Lower leg skin (tissue), 4 donors: ENCODE measurements around the gene ATG2B. TPM values are rescaled to one million over a fixed set of nuclear protein-coding genes. Genes with fewer than 3 reads are reported as not detected.

Experiments used
- DNase-seq, 2 donors: peaks; one replicate each; pipeline ENCODE4 v3.0.0-alpha.2; 2019; ENCODE audit warnings: low spot score in 2 of 2
- H3K4me3 ChIP-seq: fragments of 200-600 bp; sonication (generic); 2 replicates; pipeline ENCODE4 v1.5.1; 2017; ENCODE audit warnings: mild to moderate bottlenecking, low read depth; ENCODE audit not compliant: poor library complexity, severe bottlenecking
- CTCF ChIP-seq, 3 donors: fragments of 450-650 bp; IDR thresholded peaks; one replicate each; pipeline ENCODE4 v1.5.1; 2016; ENCODE audit warnings: antibody characterized with exemption in 3 of 3, mild to moderate bottlenecking in 3 of 3, moderate library complexity in 2 of 3
- POLR2A ChIP-seq, 2 donors: fragments of 450-650 bp; IDR thresholded peaks; one replicate each; pipeline ENCODE4 v1.6.1; 2016 to 2017; ENCODE audit warnings: antibody characterized with exemption in 2 of 2, mild to moderate bottlenecking in 1 of 2, moderate library complexity in 1 of 2
- WGBS, 2 donors: methylation state at CpG; one replicate each; pipeline ENCODE4 v1.1.5; 2018; 5-methylcytosine and 5-hydroxymethylcytosine counted together
- intact Hi-C: fragments of 100-400 bp; cut with DNase I; formaldehyde crosslinking; loops from one replicate; pipeline ENCODE4 v1.15.0; 2023; ENCODE audit warnings: low total_unique reads
- total RNA-seq, 4 donors: library from RNA; depleted of rRNA; stranded (reverse); fragments of >200 nt; gene quantifications; one replicate each; pipeline ENCODE4 v1.1.0, GENCODE V29; 2016

Gene ATG2B
- total RNA-seq, 4 donors from 2014 or later = 23.8 to 44.8 (median 30.9) TPM

DNA sequence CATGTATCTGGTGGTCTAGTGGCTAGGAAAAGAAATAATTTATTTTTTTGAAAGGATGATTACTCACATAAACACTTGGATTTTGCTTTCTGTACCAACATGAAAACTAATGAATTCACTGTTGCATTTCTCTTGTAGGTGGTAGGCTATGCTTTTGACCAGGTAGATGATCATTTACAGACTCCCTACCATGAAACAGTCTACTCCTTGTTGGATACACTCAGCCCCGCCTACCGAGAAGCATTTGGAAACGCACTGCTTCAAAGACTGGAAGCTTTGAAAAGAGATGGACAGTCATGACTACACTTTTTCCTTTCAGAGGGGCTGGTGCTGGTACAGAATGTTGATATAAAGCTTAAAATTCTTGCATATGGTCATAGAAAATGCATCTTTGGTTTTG lies 22.2 kb upstream of the ATG2B start:
- H3K4me3 ChIP-seq = no peak overlapping the region
- TF ChIP-seq POLR2A (IDR thresholded peaks at IDR 0.05) (no peak), CTCF (IDR thresholded peaks at IDR 0.05) (no peak)
- intact Hi-C loops = no loop called here
- 91 to 93% methylated on average over 3 of the region's 3 CpGs for WGBS, 2 donors
- DNase-seq = no peak

DNA sequence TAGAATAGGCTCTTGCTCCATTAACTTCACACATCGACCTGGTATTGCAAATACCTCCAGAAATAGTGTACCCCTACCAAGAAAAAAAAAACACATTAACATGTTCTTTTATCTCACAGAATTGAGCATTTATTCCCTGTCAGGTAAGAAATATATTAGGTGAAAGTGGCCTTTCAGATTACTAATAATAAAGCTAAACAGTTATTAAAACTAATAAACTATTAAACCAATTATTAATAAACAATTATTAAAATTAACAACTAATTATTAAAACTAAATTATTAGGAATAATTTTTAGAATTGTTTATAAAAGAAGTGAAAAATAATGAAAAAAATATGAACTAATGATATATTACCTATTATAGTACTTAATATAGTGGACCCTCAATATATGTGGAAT lies 21.6 kb upstream of the ATG2B start:
- 88 to 89% methylated on average over 1 of the region's 1 CpG for WGBS, 2 donors
- intact Hi-C loops = no loop called here
- no peak overlapping the region for H3K4me3 ChIP-seq
- DNase-seq = no peak
- TF ChIP-seq CTCF (IDR thresholded peaks at IDR 0.05) = no peak
- no peak for TF ChIP-seq POLR2A (IDR thresholded peaks at IDR 0.05)

GRCh38 chr14:96384053-96384452 lies 20.9 kb upstream of the ATG2B start:
- DNase-seq = no peak
- intact Hi-C loops = no loop called here
- TF ChIP-seq CTCF (IDR thresholded peaks at IDR 0.05) = no peak
- TF ChIP-seq POLR2A (IDR thresholded peaks at IDR 0.05) = no peak
- H3K4me3 ChIP-seq = no peak overlapping the region
- WGBS, 2 donors = 72 to 87% methylated on average over 1 of the region's 1 CpG

DNA sequence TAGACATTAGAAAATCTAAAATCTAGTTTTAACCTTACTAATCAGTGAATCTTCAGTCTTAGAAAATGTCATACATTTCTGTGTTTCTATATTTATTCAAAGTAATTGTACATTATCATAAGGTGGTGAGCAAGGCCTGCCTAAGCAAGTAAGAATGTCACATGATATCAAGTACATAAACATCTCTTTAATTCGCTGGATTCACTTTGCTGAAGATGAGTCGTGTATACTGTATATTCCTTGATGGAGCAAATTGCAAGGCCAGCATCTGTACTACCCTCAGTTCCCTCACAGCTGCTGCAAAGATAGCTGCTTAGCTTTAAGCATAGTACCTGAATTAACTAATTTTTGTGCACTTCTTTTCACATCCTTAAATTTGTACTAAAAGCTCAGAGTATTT lies 20.3 kb upstream of the ATG2B start:
- no peak for DNase-seq
- no peak for TF ChIP-seq POLR2A (IDR thresholded peaks at IDR 0.05)
- WGBS, 2 donors = 62 to 65% methylated on average over 2 of the region's 2 CpGs
- no peak overlapping the region for H3K4me3 ChIP-seq
- intact Hi-C loops = no loop called here

GRCh38 chr14:96380735-96381134 lies 17.6 kb upstream of the ATG2B start:
- WGBS, 2 donors = 94 to 97% methylated on average over 3 of the region's 3 CpGs
- no peak overlapping the region for H3K4me3 ChIP-seq
- intact Hi-C loops = no loop called here
- no peak for DNase-seq
- TF ChIP-seq POLR2A (IDR thresholded peaks at IDR 0.05) (no peak), CTCF (IDR thresholded peaks at IDR 0.05) (no peak)

GRCh38 chr14:96376093-96376492 lies 13.0 kb upstream of the ATG2B start:
- no peak overlapping the region for H3K4me3 ChIP-seq
- no peak for DNase-seq
- intact Hi-C loops = no loop called here
- 88 to 89% methylated on average over 3 of the region's 3 CpGs for WGBS, 2 donors
- TF ChIP-seq POLR2A (IDR thresholded peaks at IDR 0.05) = no peak
- TF ChIP-seq CTCF (IDR thresholded peaks at IDR 0.05) = no peak
